ENCODE data around the gene PCMTD2. TPM values are rescaled to one million over a fixed set of nuclear protein-coding genes. Genes with fewer than 3 reads are reported as not detected.

The PCMTD2 gene
- total RNA-seq, 1 experiment from 2014 or later = 50.9 TPM

DNA sequence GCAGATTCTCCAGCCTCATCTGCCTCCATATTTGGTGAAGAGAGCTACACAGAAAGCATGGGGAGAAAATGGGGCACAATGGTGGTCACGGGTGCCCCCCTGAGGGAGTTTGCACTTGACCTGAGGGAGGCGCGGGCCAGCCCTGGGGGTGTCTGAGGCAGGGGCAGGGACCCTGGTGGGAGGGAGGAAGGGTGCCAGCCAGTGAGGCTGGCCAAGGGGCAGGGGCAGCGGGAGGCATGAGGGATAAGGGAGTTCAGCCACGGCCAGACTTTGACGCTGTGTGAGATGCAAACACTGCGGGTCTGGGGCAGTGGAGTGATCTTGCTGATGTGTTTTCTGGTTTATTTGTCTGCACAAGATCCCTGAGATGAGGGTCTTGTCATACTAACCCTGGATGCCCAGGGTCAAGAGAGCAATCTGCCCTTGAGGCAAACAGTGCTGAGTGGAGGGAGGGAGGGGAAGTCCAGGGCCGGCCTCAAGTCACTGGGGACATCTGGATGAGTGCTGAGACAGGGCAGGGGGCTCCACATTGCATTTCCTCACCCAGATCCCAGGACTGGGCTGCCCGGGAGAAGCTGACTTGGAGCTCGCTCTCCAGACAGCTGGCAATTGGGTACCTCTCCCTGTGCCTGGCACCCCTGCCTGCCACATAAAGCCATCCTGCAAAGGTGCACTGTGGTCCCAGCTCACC is 8.8 kb upstream of the PCMTD2 start:
- ATAC-seq = no peak
- Mint-ChIP-seq H3K27me3 (ENCODE audit: low read depth) (peaks cover 6% of the 10 kb centered on the region), H3K4me1 (peaks cover 4% of the 10 kb centered on the region; the same call in 1 of the 2 replicates), H3K27ac (no peak overlapping the region), H3K9me3 (no peaks in the 10 kb centered on the region), H3K4me3 (no peak overlapping the region), H3K36me3 (no peaks in the 10 kb centered on the region)
- DNase-seq (ENCODE audit: low spot score) = no peak
- ChIA-PET POLR2A (no interaction called here), CTCF (interaction anchor here (0.9 to 1.9 kb wide), 2 partner anchors 9 to 23 kb away, joined by 3 to 5 read pairs; partner anchors contain the start of gene PCMTD2)
- TF ChIP-seq, protein P1, sequence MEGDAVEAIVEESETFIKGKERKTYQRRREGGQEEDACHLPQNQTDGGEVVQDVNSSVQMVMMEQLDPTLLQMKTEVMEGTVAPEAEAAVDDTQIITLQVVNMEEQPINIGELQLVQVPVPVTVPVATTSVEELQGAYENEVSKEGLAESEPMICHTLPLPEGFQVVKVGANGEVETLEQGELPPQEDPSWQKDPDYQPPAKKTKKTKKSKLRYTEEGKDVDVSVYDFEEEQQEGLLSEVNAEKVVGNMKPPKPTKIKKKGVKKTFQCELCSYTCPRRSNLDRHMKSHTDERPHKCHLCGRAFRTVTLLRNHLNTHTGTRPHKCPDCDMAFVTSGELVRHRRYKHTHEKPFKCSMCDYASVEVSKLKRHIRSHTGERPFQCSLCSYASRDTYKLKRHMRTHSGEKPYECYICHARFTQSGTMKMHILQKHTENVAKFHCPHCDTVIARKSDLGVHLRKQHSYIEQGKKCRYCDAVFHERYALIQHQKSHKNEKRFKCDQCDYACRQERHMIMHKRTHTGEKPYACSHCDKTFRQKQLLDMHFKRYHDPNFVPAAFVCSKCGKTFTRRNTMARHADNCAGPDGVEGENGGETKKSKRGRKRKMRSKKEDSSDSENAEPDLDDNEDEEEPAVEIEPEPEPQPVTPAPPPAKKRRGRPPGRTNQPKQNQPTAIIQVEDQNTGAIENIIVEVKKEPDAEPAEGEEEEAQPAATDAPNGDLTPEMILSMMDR (IDR thresholded peaks at IDR 0.05) = no peak
- TF ChIP-seq NR1H2 (CRISPR knock-in tag; IDR thresholded peaks at IDR 0.05) (no peak), GRHL2 (CRISPR knock-in tag; IDR thresholded peaks at IDR 0.05; ENCODE audit: insufficient replicate concordance, severe bottlenecking) (no peak), SMAD4 (CRISPR knock-in tag; IDR thresholded peaks at IDR 0.05) (no peak), ZNF671 (CRISPR knock-in tag; IDR thresholded peaks at IDR 0.05) (no peak), SOX15 (CRISPR knock-in tag; IDR thresholded peaks at IDR 0.05) (no peak), ETV6 (CRISPR knock-in tag; IDR thresholded peaks at IDR 0.05) (no peak)
- TF ChIP-seq, protein P2, sequence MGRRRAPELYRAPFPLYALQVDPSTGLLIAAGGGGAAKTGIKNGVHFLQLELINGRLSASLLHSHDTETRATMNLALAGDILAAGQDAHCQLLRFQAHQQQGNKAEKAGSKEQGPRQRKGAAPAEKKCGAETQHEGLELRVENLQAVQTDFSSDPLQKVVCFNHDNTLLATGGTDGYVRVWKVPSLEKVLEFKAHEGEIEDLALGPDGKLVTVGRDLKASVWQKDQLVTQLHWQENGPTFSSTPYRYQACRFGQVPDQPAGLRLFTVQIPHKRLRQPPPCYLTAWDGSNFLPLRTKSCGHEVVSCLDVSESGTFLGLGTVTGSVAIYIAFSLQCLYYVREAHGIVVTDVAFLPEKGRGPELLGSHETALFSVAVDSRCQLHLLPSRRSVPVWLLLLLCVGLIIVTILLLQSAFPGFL (CRISPR knock-in tag; IDR thresholded peaks at IDR 0.05; ENCODE audit: borderline replicate concordance) = no peak
- TF ChIP-seq, protein P3, sequence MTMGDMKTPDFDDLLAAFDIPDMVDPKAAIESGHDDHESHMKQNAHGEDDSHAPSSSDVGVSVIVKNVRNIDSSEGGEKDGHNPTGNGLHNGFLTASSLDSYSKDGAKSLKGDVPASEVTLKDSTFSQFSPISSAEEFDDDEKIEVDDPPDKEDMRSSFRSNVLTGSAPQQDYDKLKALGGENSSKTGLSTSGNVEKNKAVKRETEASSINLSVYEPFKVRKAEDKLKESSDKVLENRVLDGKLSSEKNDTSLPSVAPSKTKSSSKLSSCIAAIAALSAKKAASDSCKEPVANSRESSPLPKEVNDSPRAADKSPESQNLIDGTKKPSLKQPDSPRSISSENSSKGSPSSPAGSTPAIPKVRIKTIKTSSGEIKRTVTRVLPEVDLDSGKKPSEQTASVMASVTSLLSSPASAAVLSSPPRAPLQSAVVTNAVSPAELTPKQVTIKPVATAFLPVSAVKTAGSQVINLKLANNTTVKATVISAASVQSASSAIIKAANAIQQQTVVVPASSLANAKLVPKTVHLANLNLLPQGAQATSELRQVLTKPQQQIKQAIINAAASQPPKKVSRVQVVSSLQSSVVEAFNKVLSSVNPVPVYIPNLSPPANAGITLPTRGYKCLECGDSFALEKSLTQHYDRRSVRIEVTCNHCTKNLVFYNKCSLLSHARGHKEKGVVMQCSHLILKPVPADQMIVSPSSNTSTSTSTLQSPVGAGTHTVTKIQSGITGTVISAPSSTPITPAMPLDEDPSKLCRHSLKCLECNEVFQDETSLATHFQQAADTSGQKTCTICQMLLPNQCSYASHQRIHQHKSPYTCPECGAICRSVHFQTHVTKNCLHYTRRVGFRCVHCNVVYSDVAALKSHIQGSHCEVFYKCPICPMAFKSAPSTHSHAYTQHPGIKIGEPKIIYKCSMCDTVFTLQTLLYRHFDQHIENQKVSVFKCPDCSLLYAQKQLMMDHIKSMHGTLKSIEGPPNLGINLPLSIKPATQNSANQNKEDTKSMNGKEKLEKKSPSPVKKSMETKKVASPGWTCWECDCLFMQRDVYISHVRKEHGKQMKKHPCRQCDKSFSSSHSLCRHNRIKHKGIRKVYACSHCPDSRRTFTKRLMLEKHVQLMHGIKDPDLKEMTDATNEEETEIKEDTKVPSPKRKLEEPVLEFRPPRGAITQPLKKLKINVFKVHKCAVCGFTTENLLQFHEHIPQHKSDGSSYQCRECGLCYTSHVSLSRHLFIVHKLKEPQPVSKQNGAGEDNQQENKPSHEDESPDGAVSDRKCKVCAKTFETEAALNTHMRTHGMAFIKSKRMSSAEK (CRISPR knock-in tag; IDR thresholded peaks at IDR 0.05; ENCODE audit: borderline replicate concordance) = no peak
- TF ChIP-seq, protein P4, sequence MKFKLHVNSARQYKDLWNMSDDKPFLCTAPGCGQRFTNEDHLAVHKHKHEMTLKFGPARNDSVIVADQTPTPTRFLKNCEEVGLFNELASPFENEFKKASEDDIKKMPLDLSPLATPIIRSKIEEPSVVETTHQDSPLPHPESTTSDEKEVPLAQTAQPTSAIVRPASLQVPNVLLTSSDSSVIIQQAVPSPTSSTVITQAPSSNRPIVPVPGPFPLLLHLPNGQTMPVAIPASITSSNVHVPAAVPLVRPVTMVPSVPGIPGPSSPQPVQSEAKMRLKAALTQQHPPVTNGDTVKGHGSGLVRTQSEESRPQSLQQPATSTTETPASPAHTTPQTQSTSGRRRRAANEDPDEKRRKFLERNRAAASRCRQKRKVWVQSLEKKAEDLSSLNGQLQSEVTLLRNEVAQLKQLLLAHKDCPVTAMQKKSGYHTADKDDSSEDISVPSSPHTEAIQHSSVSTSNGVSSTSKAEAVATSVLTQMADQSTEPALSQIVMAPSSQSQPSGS (CRISPR knock-in tag; IDR thresholded peaks at IDR 0.05; ENCODE audit: borderline replicate concordance, low read depth) = no peak

DNA sequence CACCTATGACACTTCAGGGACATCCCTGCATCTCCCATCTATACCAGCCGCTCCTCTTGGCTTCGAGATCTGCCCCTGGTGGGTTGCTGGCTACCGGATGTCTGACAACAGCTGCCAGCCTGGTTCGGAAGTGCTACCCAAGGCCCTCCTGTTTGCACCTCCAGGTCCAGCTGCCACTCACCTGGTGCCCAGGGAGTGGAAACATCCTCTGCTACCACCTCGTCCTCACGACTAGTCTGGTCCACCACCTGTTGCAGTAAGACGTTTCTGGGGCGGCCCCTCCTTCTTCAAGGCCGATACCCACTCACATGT is 8.3 kb upstream of the PCMTD2 start:
- H3K36me3 Mint-ChIP-seq = no peaks in the 10 kb centered on the region
- no peak overlapping the region for H3K27ac Mint-ChIP-seq
- H3K4me1 Mint-ChIP-seq = peaks cover 2% of the 10 kb centered on the region; the same call in 1 of the 2 replicates
- no peak for ATAC-seq
- no peak for DNase-seq (ENCODE audit: low spot score)
- ChIA-PET POLR2A (no interaction called here), CTCF (interaction anchor here (0.7 to 1.9 kb wide), 3 partner anchors 8 to 96 kb away, joined by 3 to 5 read pairs (median 3); partner anchors contain the start of gene PCMTD2)
- H3K27me3 Mint-ChIP-seq (ENCODE audit: low read depth) = peaks cover 11% of the 10 kb centered on the region
- no peaks in the 10 kb centered on the region for H3K9me3 Mint-ChIP-seq
- no peak overlapping the region for H3K4me3 Mint-ChIP-seq
- no peak for TF ChIP-seq ELF4 (CRISPR knock-in tag; IDR thresholded peaks at IDR 0.05; ENCODE audit: low read depth)
- no peak for TF ChIP-seq NFYB (CRISPR knock-in tag; conservative IDR thresholded peaks at IDR 0.05; ENCODE audit: low read depth)
- TF ChIP-seq ZNF219 (CRISPR knock-in tag; IDR thresholded peaks at IDR 0.05; ENCODE audit: borderline replicate concordance) = no peak
- TF ChIP-seq SOX15 (CRISPR knock-in tag; IDR thresholded peaks at IDR 0.05) = no peak
- TF ChIP-seq, protein P5, sequence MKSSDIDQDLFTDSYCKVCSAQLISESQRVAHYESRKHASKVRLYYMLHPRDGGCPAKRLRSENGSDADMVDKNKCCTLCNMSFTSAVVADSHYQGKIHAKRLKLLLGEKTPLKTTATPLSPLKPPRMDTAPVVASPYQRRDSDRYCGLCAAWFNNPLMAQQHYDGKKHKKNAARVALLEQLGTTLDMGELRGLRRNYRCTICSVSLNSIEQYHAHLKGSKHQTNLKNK (CRISPR knock-in tag; IDR thresholded peaks at IDR 0.05) = no peak
- TF ChIP-seq, protein P6, sequence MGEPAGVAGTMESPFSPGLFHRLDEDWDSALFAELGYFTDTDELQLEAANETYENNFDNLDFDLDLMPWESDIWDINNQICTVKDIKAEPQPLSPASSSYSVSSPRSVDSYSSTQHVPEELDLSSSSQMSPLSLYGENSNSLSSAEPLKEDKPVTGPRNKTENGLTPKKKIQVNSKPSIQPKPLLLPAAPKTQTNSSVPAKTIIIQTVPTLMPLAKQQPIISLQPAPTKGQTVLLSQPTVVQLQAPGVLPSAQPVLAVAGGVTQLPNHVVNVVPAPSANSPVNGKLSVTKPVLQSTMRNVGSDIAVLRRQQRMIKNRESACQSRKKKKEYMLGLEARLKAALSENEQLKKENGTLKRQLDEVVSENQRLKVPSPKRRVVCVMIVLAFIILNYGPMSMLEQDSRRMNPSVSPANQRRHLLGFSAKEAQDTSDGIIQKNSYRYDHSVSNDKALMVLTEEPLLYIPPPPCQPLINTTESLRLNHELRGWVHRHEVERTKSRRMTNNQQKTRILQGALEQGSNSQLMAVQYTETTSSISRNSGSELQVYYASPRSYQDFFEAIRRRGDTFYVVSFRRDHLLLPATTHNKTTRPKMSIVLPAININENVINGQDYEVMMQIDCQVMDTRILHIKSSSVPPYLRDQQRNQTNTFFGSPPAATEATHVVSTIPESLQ (CRISPR knock-in tag; IDR thresholded peaks at IDR 0.05) = no peak
- no peak for TF ChIP-seq HMGA2 (CRISPR knock-in tag; IDR thresholded peaks at IDR 0.05)
- TF ChIP-seq, protein P7, sequence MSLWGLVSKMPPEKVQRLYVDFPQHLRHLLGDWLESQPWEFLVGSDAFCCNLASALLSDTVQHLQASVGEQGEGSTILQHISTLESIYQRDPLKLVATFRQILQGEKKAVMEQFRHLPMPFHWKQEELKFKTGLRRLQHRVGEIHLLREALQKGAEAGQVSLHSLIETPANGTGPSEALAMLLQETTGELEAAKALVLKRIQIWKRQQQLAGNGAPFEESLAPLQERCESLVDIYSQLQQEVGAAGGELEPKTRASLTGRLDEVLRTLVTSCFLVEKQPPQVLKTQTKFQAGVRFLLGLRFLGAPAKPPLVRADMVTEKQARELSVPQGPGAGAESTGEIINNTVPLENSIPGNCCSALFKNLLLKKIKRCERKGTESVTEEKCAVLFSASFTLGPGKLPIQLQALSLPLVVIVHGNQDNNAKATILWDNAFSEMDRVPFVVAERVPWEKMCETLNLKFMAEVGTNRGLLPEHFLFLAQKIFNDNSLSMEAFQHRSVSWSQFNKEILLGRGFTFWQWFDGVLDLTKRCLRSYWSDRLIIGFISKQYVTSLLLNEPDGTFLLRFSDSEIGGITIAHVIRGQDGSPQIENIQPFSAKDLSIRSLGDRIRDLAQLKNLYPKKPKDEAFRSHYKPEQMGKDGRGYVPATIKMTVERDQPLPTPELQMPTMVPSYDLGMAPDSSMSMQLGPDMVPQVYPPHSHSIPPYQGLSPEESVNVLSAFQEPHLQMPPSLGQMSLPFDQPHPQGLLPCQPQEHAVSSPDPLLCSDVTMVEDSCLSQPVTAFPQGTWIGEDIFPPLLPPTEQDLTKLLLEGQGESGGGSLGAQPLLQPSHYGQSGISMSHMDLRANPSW (CRISPR knock-in tag; conservative IDR thresholded peaks at IDR 0.05; ENCODE audit: low read depth) = no peak
- TF ChIP-seq MXD4 (CRISPR knock-in tag; IDR thresholded peaks at IDR 0.05; ENCODE audit: borderline replicate concordance) = no peak
- TF ChIP-seq FOXJ3 (CRISPR knock-in tag; IDR thresholded peaks at IDR 0.05; ENCODE audit: borderline replicate concordance) = no peak
- TF ChIP-seq CREB1 (CRISPR knock-in tag; IDR thresholded peaks at IDR 0.05) = no peak

All from WTC11 (cell line).